Natural killer cell treated with Interleukin-12 subunit alpha and Interleukin-12 subunit beta and Interleukin-15 and Interleukin-18, amount 100 ng/mL, for 72 hours (primary cell): ENCODE measurements around the gene CD244. TPM values are rescaled to one million over a fixed set of nuclear protein-coding genes. Genes with fewer than 3 reads are reported as not detected.
A peak's percentile ranks its signal among the peaks of the same experiment; 100 is the strongest.
"Not testable (repeated sequence)": the region's sequence is repeated elsewhere in the genome, so short reads cannot be mapped to it uniquely, and the experiment has no call there.

Experiments
- ATAC-seq, 2 donors: fragments of 150-1000 bp; cut with Tn5 transposase in 1 of 2; sonication (Bioruptor Pico), chemical (Tn5 transposase) in 1 of 2; 2 replicates each; pipeline ENCODE4 v1.10.0; 2021
- DNase-seq: peaks from one replicate; pipeline ENCODE4 v3.0.0; 2022; ENCODE audit warnings: low spot score
- H3K27ac Mint-ChIP-seq, 2 donors: 1 replicate in 1 of 2; 2 replicates in 1 of 2; pipeline ENCODE4 v1.8.0; 2022; ENCODE audit warnings: mixed read lengths in 2 of 2, mild to moderate bottlenecking in 1 of 2, moderate library complexity in 1 of 2
- H3K27me3 Mint-ChIP-seq, 2 donors: 1 replicate in 1 of 2; 2 replicates in 1 of 2; pipeline ENCODE4 v1.8.0; 2022; ENCODE audit warnings: mixed read lengths in 2 of 2
- H3K36me3 Mint-ChIP-seq: one replicate; pipeline ENCODE4 v1.8.0; 2022; ENCODE audit warnings: mixed read lengths
- H3K4me1 Mint-ChIP-seq, 2 donors: 1 replicate in 1 of 2; 2 replicates in 1 of 2; pipeline ENCODE4 v1.8.0; 2022; ENCODE audit warnings: low read depth in 2 of 2, mixed read lengths in 2 of 2, mild to moderate bottlenecking in 1 of 2
- H3K4me3 Mint-ChIP-seq: one replicate; pipeline ENCODE4 v1.8.0; 2022; ENCODE audit warnings: mixed read lengths
- H3K9me3 Mint-ChIP-seq: 2 replicates; pipeline ENCODE4 v1.8.0; 2022; ENCODE audit warnings: mixed read lengths
- total RNA-seq, 2 donors: library from RNA; stranded (reverse); gene quantifications; one replicate each; pipeline ENCODE4 v1.2.3, GENCODE V29; 2022

The CD244 gene, protein sequence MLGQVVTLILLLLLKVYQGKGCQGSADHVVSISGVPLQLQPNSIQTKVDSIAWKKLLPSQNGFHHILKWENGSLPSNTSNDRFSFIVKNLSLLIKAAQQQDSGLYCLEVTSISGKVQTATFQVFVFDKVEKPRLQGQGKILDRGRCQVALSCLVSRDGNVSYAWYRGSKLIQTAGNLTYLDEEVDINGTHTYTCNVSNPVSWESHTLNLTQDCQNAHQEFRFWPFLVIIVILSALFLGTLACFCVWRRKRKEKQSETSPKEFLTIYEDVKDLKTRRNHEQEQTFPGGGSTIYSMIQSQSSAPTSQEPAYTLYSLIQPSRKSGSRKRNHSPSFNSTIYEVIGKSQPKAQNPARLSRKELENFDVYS
- 10 to 100 TPM; 36.6 to 64.4 TPM for total RNA-seq

DNA sequence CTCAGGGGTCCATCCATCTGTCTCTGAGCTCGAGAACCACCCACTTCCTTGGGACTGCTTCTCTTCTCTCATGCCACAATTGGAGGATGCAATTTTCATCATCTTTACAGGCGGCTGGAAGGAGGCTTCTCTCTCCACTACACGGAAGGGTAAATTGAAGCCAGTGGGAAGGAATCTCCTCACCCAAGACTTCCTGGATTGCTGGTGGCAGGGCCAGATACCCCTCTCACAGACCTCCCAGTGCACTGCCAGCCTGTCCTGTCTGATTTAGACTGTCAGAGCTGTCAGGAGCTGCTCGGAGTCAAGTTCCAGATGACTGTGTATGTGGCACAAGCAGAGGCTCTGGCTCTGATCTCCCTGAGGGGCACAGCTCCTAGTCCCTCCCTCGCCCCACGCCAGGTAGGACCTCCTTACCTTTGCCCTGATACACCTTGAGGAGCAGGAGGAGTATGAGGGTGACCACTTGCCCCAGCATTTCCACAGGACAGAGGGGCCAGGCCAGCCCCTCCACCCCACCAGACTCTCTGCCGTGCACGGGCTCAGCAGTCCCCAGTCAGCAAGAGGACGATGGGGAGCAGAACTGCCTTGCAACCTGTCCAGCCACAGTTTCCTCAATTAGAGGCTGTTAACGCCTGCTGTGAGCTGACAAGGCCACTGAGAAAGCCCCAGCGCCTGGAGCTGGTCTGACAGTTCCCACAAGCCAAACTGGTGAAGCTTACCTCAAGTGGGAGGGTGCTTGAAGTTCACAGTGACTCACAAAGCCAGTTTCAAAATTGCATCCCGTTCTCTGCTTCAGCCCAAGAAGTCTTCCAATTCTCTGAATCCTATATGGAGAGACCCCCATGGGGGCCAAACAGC, at the start of gene CD244:
TSS of gene CD244 (minus strand) at position 685 of the 858 bp plus-strand sequence. CDS start at position 475, 210 bp downstream.
- H3K27ac Mint-ChIP-seq, result peak within 1 kb of the TSS; percentile 92 to 93
- no peaks in the 10 kb centered on the region for H3K27me3 Mint-ChIP-seq
- H3K4me3 Mint-ChIP-seq, result peak within 1 kb of the TSS; percentile 95
- no peaks in the 10 kb centered on the region for H3K9me3 Mint-ChIP-seq
- DNase-seq (peak; percentile 94), ATAC-seq (peak; percentile 96 to 98)
- H3K4me1 Mint-ChIP-seq, result peaks cover 49 to 54% of the 10 kb centered on the region in 2 donors
- H3K36me3 Mint-ChIP-seq, result peaks cover 12% of the 10 kb centered on the region

DNA sequence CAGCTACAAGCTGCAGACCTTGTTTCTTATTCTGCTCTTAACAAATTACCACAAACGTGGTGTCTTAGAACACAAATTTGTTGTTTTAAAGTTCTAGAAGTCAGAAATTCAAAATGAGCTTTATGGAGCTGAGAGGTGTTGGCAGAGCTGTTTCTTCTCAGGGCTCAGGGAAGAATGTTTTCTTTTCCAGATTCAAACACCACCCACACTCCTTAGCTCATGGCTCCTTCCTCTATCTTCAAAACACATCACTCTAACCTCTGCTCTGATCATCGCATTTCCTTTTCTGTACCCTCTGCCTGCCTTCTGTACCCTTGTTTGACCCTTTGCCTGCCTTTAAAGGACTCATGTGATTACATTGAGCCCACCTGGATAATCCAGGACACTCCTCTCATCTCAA, 49.2 kb upstream of the CD244 start:
- no peak for ATAC-seq
- DNase-seq, result no peak
- Mint-ChIP-seq H3K4me1 (no peaks in the 10 kb centered on the region), H3K4me3 (no peak overlapping the region), H3K36me3 (no peaks in the 10 kb centered on the region), H3K27ac (no peak overlapping the region), H3K9me3 (no peaks in the 10 kb centered on the region), H3K27me3 (peaks cover 0 to 4% of the 10 kb centered on the region in 2 donors)

DNA sequence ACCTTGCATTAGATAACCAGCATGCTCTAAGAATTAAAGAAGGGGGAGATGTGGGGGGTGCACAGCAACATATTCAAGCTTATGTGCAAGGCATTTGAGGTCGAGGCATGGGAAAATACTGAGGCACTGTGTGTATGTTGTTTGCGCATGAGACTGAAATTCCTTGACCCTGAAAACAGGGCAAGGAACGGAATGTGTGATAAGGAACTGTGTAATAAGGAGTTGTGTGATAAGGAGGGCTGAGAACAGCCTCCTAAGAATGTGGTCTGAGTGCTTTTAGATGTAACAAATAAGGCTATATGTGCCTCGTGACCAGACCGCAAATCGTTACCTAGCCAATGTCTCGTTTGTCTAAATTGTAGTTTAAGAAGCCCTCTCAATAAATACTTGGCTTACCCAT, 48.8 kb upstream of the CD244 start:
- no peak for DNase-seq
- H3K27ac Mint-ChIP-seq, result no peak overlapping the region
- H3K4me1 Mint-ChIP-seq, result no peaks in the 10 kb centered on the region
- H3K36me3 Mint-ChIP-seq, result no peaks in the 10 kb centered on the region
- H3K9me3 Mint-ChIP-seq, result no peaks in the 10 kb centered on the region
- H3K27me3 Mint-ChIP-seq, result peaks cover 0 to 4% of the 10 kb centered on the region in 2 donors
- ATAC-seq, result no peak
- no peak overlapping the region for H3K4me3 Mint-ChIP-seq

DNA sequence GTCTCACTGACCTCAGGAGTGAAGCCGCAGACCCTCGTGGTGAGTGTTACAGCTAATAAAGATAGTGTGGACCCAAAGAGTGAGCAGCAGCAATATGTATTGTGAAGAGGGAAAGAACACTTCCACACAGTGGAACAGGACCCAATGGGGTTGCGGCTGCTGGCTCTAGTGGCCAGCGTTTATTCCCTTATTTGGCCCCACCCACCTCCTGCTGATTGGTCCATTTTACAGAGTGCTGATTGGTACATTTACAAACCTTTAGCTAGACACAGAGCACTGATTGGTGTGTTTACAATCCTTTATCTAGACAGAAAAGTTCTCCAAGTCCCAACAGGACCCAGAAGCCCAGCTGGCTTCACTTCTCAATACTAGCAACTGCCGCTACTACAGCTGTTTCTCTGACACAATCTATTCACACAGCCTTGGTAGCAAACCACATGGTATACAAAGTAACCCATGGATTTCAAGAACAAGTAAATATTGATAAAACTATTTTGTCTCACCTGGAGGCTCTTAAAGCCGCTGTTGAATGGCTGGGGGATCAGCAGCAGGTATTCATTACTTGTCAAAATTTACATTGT, 47.6 kb upstream of the CD244 start:
- Mint-ChIP-seq H3K36me3 (no peaks in the 10 kb centered on the region), H3K4me1 (no peaks in the 10 kb centered on the region), H3K4me3 (no peak overlapping the region), H3K9me3 (no peaks in the 10 kb centered on the region), H3K27ac (no peak overlapping the region), H3K27me3 (peaks cover 0 to 4% of the 10 kb centered on the region in 2 donors)
- no peak for DNase-seq
- ATAC-seq, result no peak

DNA sequence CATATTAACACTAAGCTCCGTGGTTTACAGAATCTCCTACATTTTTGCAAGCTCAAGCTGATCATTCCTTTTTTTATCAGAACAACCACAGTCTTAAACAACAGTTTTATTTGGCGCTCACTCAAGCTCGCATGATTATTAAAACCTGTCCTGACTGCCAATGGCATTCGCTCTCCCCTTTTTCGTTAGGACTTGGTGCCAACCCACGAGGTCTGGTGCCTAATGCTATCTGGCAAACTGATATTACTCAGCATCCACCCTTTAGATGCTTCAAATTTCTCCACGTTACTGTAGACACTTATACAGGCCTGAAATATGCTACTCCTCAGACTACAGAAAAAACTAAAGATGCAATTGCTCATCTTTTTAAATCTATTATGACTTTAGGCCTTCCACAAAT, 45.3 kb upstream of the CD244 start:
- no peaks in the 10 kb centered on the region for H3K36me3 Mint-ChIP-seq
- ATAC-seq (no peak), DNase-seq (no peak)
- no peak overlapping the region for H3K4me3 Mint-ChIP-seq
- H3K27me3 Mint-ChIP-seq, result no peaks in the 10 kb centered on the region
- no peaks in the 10 kb centered on the region for H3K9me3 Mint-ChIP-seq
- H3K4me1 Mint-ChIP-seq, result no peaks in the 10 kb centered on the region
- no peak overlapping the region for H3K27ac Mint-ChIP-seq

DNA sequence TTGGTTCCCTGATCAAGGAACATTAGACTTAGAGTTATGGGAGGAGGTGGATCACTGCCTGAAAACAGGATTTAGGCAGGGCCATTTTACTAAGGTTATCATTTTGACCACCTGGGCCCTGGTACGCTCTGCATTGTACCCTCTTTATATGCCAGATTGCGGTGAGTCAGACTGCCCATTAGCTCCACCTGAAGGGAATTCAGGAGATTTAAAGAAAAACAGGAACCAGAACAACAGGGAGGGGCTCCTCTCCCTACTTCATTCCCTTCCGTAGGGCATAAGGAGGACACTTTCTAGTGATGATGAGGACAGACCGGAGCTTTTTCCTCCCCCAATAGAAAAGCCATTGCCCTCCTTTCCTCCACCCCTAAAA, 42.9 kb upstream of the CD244 start:
- DNase-seq (no peak), ATAC-seq (no peak)
- H3K4me1 Mint-ChIP-seq, result no peaks in the 10 kb centered on the region
- H3K9me3 Mint-ChIP-seq, result no peaks in the 10 kb centered on the region
- peaks cover 0 to 2% of the 10 kb centered on the region in 2 donors for H3K27me3 Mint-ChIP-seq
- no peak overlapping the region for H3K4me3 Mint-ChIP-seq
- no peaks in the 10 kb centered on the region for H3K36me3 Mint-ChIP-seq
- no peak overlapping the region for H3K27ac Mint-ChIP-seq

DNA sequence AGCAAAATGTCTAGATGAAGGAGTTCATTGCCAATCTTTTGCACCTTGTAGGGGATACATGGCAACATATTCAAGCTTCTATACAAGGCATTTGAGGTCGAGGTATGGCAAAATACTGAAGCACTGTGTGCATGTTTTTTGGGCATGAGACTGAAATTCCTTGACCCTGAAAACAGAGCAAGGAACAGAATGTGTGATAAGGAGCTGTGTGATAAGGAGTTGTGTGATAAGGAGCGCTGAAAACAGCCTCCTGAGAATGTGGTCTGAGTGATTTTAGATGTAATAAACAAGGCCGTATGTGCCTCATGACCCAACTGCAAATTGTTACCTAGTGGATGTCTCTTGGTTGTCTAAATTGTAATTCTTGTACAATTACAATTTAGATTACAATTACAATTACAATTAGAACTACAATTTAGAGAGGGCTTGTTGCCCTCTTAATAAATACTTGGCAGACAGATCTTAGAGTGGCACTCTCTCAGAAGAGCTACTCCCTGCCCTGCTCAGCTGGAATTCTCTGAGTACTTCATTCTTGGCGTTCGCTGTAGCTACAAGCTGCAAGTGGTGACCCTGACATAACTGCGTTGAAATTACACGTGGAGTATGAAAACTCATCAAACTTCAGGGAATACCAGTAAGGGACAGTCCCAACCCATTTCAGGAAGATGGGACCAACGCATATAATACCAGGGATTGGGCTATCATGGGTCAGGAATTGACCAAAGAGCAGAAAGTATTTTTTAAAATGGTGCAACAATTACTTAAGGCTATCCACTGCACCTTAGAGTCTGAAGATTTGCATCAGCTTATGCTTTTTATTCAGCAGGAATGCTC, 42.3 kb upstream of the CD244 start:
- H3K27me3 Mint-ChIP-seq, result peaks cover 0 to 2% of the 10 kb centered on the region in 2 donors
- H3K9me3 Mint-ChIP-seq, result no peaks in the 10 kb centered on the region
- H3K4me3 Mint-ChIP-seq, result no peak overlapping the region
- no peak for DNase-seq
- H3K27ac Mint-ChIP-seq, result no peak overlapping the region
- no peaks in the 10 kb centered on the region for H3K36me3 Mint-ChIP-seq
- no peaks in the 10 kb centered on the region for H3K4me1 Mint-ChIP-seq
- no peak for ATAC-seq

DNA sequence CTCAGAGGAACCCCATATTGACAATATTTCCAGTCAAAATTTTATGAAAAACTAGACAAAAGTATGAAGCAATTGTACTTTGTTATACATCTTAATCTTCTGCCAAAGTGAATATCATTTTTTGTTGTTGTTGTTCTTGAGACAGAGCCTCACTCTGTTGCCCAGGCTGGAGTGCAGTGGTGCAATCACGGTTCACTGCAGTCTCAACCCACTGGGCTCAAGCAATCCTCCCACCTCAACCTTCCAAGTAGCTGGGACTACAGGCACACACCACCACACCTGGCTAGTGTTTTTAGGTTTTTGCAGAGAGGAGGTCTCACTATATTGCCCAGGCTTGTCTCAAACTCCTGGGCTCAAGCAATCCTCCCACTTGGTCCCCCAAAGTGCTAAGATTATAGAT, 39.6 kb upstream of the CD244 start:
- H3K27me3 Mint-ChIP-seq, H3K27ac Mint-ChIP-seq, H3K4me3 Mint-ChIP-seq, ATAC-seq, H3K4me1 Mint-ChIP-seq, H3K9me3 Mint-ChIP-seq, DNase-seq, H3K36me3 Mint-ChIP-seq: not testable (repeated sequence)

DNA sequence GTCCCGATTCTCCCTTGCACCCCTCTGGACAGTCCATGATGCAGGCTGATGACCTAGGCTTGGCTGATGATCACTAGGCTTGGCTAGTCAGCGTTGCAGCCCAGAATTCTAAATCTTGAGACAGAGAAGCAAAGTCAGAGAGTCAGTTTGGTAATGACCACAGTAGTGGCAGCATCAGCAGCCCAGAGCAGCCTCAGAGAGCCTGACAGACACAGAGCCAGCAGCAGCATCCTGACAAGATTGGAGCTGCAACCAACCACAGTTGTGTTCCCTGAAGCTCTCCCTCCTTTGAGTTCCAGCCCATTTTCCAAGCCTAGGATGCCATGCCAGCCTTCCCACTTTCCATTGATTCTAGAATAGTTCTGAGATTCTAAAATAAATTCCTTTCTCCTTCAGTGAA, 39.1 kb upstream of the CD244 start:
- Mint-ChIP-seq H3K27me3 (peaks cover 5 to 11% of the 10 kb centered on the region in 2 donors), H3K4me1 (no peaks in the 10 kb centered on the region), H3K36me3 (no peaks in the 10 kb centered on the region), H3K9me3 (no peaks in the 10 kb centered on the region), H3K27ac (no peak overlapping the region), H3K4me3 (no peak overlapping the region)
- DNase-seq, result no peak
- no peak for ATAC-seq

DNA sequence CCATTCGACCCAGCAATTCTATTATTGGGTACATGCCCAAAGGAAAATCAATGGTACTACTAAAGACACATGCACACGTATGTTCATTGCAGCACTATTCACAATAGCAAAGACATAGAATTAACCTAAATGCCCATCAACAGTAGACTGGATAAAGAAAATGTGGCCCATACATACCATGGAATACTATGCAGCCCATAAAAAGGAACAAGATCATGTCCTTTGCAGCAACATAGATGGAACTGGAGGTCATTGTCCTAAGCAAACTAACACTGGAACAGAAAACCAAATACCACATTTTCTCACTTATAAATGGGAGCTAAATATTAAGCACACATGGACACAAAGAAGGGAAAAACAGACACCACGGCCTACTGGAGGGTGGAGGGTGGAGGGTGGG, 38.0 kb upstream of the CD244 start:
- DNase-seq, H3K27ac Mint-ChIP-seq, H3K4me1 Mint-ChIP-seq, H3K4me3 Mint-ChIP-seq, H3K9me3 Mint-ChIP-seq, H3K36me3 Mint-ChIP-seq, ATAC-seq: not testable (repeated sequence)
- H3K27me3 Mint-ChIP-seq, result peaks cover 9 to 12% of the 10 kb centered on the region in 2 donors

DNA sequence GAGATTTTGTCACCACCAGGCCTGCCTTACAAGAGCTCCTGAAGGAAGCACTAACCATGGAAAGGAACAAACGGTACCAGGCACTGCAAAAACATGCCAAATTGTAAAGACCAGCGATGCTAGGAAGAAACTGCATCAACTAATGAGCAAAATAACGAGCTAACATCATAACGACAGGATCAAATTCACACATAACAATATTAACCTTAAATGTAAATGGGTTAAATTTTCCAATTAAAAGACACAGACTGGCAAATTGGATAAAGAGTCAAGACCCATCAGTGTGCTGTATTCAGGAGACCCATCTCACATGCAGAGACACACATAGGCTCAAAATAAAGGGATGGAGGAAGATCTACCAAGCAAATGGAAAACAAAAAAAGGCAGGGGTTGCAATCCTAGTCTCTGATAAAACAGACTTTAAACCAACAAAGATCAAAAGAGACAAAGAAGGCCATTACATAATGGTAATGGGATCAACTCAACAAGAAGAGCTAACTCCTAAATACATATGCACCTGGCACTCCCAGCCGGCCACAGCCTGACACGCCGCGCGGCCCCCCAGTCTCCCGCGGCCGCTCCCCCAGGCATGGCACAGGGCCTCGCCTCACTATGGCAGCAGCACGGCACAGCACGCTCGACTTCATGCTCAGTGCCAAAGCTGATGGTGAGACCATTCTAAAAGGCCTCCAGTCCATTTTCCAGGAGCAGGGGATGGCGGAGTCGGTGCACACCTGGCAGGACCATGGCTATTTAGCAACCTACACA, 31.9 kb upstream of the CD244 start:
- not testable (repeated sequence) for H3K27ac Mint-ChIP-seq, H3K4me1 Mint-ChIP-seq, H3K4me3 Mint-ChIP-seq, ATAC-seq, DNase-seq, H3K9me3 Mint-ChIP-seq
- Mint-ChIP-seq H3K36me3 (peaks cover 11% of the 10 kb centered on the region), H3K27me3 (peaks cover 24 to 34% of the 10 kb centered on the region in 2 donors)

DNA sequence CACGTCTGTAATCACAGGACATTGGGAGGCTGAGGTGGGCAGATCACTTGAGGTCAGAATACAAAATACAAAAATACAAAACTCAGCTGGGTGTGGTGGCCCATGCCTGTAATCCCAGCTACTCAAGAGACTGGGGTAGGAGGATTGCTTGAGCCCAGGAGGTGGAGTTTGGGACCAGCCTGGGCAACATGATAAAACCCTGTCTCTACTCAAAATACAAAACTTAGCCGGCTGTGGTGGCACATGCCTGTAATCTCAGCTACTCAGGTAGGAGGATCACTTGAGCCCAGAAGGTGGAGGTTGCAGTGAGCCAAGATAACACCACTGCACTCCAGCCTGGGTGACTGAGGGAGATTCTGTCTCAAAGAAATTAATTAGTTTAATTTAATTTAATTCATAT, 28.8 kb upstream of the CD244 start:
- Mint-ChIP-seq H3K27ac (no peak overlapping the region), H3K4me3 (no peak overlapping the region), H3K4me1 (no peaks in the 10 kb centered on the region), H3K9me3 (peaks cover 8% of the 10 kb centered on the region), H3K36me3 (peaks cover 11% of the 10 kb centered on the region), H3K27me3 (peaks cover 14 to 26% of the 10 kb centered on the region in 2 donors)
- DNase-seq, result no peak
- ATAC-seq, result no peak

DNA sequence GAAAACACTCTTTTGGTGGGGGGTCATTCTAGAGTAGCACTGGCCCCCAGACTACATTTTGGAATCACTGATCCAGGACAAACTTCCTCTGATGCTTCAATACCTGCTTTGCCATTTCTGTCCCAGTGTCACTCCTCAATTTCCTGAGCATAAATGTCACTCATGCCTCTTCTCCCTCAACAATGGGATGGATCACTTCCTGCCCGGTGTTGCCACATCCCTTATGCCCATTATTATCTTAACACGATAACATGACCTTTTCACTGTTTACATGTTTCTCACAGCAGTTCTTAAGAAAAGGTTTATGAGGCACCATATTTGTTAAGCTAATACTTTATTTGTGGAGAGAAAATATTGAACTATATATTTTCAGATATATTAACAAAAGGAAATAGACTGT, 26.2 kb upstream of the CD244 start:
- H3K36me3 Mint-ChIP-seq, result peaks cover 6% of the 10 kb centered on the region
- peaks cover 4% of the 10 kb centered on the region for H3K9me3 Mint-ChIP-seq
- H3K27ac Mint-ChIP-seq, result no peak overlapping the region
- ATAC-seq, result no peak
- H3K4me3 Mint-ChIP-seq, result no peak overlapping the region
- DNase-seq, result no peak
- H3K27me3 Mint-ChIP-seq, result peaks cover 10 to 15% of the 10 kb centered on the region in 2 donors
- H3K4me1 Mint-ChIP-seq, result peaks cover under 1 to 3% of the 10 kb centered on the region in 2 donors
